ENCODE measurements around the gene DLG2.

DNA sequence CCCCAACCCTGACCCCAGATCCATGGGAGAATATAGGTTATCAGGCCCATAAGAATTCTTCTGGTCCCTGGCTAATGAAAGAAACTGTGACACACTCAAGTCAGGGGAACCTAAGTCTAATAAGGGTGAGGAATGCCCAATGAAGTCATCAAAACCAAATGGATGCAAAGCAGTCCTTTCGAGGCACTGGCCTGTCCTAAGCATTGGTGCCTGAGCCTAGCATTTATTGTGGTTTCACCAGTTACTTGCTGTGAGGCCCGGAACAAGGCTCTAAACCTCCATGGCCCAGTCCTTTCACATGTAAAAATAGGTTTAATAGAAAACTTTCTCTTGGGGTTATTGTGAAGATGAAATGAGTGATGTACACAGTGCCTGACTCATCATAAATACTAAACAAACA lies 712.6 kb downstream of the DLG2 start:
- TF ChIP-seq, protein P1, sequence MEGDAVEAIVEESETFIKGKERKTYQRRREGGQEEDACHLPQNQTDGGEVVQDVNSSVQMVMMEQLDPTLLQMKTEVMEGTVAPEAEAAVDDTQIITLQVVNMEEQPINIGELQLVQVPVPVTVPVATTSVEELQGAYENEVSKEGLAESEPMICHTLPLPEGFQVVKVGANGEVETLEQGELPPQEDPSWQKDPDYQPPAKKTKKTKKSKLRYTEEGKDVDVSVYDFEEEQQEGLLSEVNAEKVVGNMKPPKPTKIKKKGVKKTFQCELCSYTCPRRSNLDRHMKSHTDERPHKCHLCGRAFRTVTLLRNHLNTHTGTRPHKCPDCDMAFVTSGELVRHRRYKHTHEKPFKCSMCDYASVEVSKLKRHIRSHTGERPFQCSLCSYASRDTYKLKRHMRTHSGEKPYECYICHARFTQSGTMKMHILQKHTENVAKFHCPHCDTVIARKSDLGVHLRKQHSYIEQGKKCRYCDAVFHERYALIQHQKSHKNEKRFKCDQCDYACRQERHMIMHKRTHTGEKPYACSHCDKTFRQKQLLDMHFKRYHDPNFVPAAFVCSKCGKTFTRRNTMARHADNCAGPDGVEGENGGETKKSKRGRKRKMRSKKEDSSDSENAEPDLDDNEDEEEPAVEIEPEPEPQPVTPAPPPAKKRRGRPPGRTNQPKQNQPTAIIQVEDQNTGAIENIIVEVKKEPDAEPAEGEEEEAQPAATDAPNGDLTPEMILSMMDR (IDR thresholded peaks at IDR 0.05), result no peak
- no peak for TF ChIP-seq POLR2A (IDR thresholded peaks at IDR 0.05)

All from tibial nerve (tissue), 3 donors.